HL-60 (cell line): ENCODE results near the gene RBM5.

Experiments used
- GABPA ChIP-seq: IDR thresholded peaks from 2 replicates; pipeline ENCODE4 v1.6.1; 2012; ENCODE audit warnings: low read depth
- POLR2AphosphoS5 ChIP-seq: IDR thresholded peaks from 2 replicates; pipeline ENCODE4 v1.6.1; 2012; ENCODE audit warnings: low read depth
- SPI1 ChIP-seq: IDR thresholded peaks from 2 replicates; pipeline ENCODE4 v1.6.1; 2012; ENCODE audit warnings: low read depth, mild to moderate bottlenecking, borderline replicate concordance
- TF ChIP-seq, protein P1 (sequence below): IDR thresholded peaks from one replicate; pipeline ENCODE4 v1.5.1; 2011; ENCODE audit warnings: low read length, control low read depth, inconsistent platforms; ENCODE audit not compliant: insufficient read depth
- TF ChIP-seq, protein P2 (sequence below): IDR thresholded peaks from 2 replicates; pipeline ENCODE4 v1.6.1; 2012; ENCODE audit warnings: low read depth; ENCODE audit not compliant: insufficient replicate concordance

DNA sequence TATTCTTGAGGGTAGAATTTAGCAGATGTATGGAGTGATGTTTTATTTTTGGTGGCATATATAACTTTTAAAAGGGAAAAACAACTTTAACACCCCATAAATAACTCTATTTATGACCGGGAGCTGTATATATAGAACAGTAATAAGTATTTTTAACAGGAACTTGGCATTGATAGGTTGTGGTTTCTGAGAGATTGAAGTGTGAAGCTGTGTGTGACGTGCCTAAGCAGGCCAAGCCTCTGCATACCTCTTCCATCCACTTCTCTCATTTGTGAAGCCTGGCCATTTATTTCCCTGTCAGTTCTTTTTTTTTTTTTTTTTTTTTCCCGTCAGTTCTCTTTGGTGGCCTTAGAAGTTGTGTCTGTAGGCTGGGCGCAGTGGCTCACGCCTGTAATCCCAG lies 23.0 kb downstream of the RBM5 start:
- TF ChIP-seq, protein P1, sequence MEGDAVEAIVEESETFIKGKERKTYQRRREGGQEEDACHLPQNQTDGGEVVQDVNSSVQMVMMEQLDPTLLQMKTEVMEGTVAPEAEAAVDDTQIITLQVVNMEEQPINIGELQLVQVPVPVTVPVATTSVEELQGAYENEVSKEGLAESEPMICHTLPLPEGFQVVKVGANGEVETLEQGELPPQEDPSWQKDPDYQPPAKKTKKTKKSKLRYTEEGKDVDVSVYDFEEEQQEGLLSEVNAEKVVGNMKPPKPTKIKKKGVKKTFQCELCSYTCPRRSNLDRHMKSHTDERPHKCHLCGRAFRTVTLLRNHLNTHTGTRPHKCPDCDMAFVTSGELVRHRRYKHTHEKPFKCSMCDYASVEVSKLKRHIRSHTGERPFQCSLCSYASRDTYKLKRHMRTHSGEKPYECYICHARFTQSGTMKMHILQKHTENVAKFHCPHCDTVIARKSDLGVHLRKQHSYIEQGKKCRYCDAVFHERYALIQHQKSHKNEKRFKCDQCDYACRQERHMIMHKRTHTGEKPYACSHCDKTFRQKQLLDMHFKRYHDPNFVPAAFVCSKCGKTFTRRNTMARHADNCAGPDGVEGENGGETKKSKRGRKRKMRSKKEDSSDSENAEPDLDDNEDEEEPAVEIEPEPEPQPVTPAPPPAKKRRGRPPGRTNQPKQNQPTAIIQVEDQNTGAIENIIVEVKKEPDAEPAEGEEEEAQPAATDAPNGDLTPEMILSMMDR, result no peak
- TF ChIP-seq, protein P2, sequence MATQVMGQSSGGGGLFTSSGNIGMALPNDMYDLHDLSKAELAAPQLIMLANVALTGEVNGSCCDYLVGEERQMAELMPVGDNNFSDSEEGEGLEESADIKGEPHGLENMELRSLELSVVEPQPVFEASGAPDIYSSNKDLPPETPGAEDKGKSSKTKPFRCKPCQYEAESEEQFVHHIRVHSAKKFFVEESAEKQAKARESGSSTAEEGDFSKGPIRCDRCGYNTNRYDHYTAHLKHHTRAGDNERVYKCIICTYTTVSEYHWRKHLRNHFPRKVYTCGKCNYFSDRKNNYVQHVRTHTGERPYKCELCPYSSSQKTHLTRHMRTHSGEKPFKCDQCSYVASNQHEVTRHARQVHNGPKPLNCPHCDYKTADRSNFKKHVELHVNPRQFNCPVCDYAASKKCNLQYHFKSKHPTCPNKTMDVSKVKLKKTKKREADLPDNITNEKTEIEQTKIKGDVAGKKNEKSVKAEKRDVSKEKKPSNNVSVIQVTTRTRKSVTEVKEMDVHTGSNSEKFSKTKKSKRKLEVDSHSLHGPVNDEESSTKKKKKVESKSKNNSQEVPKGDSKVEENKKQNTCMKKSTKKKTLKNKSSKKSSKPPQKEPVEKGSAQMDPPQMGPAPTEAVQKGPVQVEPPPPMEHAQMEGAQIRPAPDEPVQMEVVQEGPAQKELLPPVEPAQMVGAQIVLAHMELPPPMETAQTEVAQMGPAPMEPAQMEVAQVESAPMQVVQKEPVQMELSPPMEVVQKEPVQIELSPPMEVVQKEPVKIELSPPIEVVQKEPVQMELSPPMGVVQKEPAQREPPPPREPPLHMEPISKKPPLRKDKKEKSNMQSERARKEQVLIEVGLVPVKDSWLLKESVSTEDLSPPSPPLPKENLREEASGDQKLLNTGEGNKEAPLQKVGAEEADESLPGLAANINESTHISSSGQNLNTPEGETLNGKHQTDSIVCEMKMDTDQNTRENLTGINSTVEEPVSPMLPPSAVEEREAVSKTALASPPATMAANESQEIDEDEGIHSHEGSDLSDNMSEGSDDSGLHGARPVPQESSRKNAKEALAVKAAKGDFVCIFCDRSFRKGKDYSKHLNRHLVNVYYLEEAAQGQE, result no peak
- TF ChIP-seq POLR2AphosphoS5 (no peak), GABPA (no peak), SPI1 (no peak)
